HepG2 (cell line): Measurements from ENCODE around the gene STATH.
"Not testable (repeated sequence)": the region's sequence is repeated elsewhere in the genome, so short reads cannot be mapped to it uniquely, and the experiment has no call there.

Experiments
- ATAD3A ChIP-seq: sonication (generic); formaldehyde crosslinking; IDR thresholded peaks from 2 replicates; pipeline ENCODE4 v1.4.0; 2020; ENCODE audit warnings: missing genetic modification reagents
- HOXA9 ChIP-seq: sonication (generic); formaldehyde crosslinking; IDR thresholded peaks from 2 replicates; pipeline ENCODE4 v1.8.1; 2022; ENCODE audit warnings: missing genetic modification reagents, mild to moderate bottlenecking, moderate library complexity, borderline replicate concordance
- JUN ChIP-seq: sonication (generic); formaldehyde crosslinking; IDR thresholded peaks from 2 replicates; pipeline ENCODE4 v1.4.0; 2020; ENCODE audit warnings: mild to moderate bottlenecking, missing genetic modification reagents
- ZFP1 ChIP-seq: IDR thresholded peaks from 2 replicates; pipeline ENCODE4 v1.6.1; 2016
- ZNF10 ChIP-seq: sonication (generic); formaldehyde crosslinking; IDR thresholded peaks from 2 replicates; pipeline ENCODE4 v1.4.0; 2020; ENCODE audit warnings: mild to moderate bottlenecking, low read depth, missing genetic modification reagents, borderline replicate concordance
- ZNF205 ChIP-seq: IDR thresholded peaks from 2 replicates; pipeline ENCODE4 v1.6.1; 2018; ENCODE audit warnings: missing biosample characterization, missing genetic modification reagents
- ZNF253 ChIP-seq: sonication (generic); formaldehyde crosslinking; IDR thresholded peaks from 2 replicates; pipeline ENCODE4 v1.8.0; 2022; ENCODE audit warnings: mild to moderate bottlenecking, missing genetic modification reagents, borderline replicate concordance
- ZNF350 ChIP-seq: sonication (generic); formaldehyde crosslinking; IDR thresholded peaks from 2 replicates; pipeline ENCODE4 v1.4.0; 2020; ENCODE audit warnings: mild to moderate bottlenecking, low read depth, missing genetic modification reagents, borderline replicate concordance
- ZNF883 ChIP-seq: sonication (generic); formaldehyde crosslinking; IDR thresholded peaks from 2 replicates; pipeline ENCODE4 v1.5.1; 2020; ENCODE audit warnings: mild to moderate bottlenecking, missing genetic modification reagents; ENCODE audit errors: not compliant biosample characterization
- TF ChIP-seq, protein P1 (sequence below): sonication (generic); formaldehyde crosslinking; IDR thresholded peaks from 2 replicates; pipeline ENCODE4 v1.5.1; 2020; ENCODE audit warnings: missing genetic modification reagents, mild to moderate bottlenecking, borderline replicate concordance
- TF ChIP-seq, protein P2 (sequence below): sonication (generic); formaldehyde crosslinking; IDR thresholded peaks from 2 replicates; pipeline ENCODE4 v1.5.0; 2020; ENCODE audit warnings: mild to moderate bottlenecking, missing genetic modification reagents, moderate library complexity
- TF ChIP-seq, protein P3 (sequence below): sonication (generic); formaldehyde crosslinking; IDR thresholded peaks from 2 replicates; pipeline ENCODE4 v1.5.1; 2020; ENCODE audit warnings: missing genetic modification reagents, mild to moderate bottlenecking, borderline replicate concordance
- TF ChIP-seq, protein P4 (sequence below): sonication (generic); formaldehyde crosslinking; IDR thresholded peaks from 2 replicates; pipeline ENCODE4 v1.5.1; 2020; ENCODE audit warnings: mild to moderate bottlenecking, missing genetic modification reagents
- TF ChIP-seq, protein P5 (sequence below): sonication (generic); formaldehyde crosslinking; conservative IDR thresholded peaks from 2 replicates; pipeline ENCODE4 v1.4.0; 2020; ENCODE audit warnings: missing genetic modification reagents

DNA sequence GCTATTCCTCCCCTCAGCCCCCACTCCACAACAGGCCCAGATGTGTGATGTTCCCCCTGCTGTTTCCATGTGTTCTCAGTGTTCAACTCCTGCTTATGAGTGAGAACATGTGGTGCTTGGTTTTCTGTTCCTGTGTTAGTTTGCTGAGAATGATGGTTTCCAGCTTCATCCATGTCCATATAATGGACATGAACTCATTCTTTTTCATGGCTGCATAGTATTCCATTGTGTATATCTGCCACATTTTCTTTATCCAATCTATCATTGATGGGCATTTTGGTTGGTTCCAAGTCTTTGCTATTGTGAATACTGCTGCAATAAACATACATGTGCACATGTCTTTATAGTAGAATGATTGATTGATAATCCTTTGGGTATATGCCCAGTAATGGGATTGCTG, 44.2 kb downstream of the STATH start:
- TF ChIP-seq, protein P1, sequence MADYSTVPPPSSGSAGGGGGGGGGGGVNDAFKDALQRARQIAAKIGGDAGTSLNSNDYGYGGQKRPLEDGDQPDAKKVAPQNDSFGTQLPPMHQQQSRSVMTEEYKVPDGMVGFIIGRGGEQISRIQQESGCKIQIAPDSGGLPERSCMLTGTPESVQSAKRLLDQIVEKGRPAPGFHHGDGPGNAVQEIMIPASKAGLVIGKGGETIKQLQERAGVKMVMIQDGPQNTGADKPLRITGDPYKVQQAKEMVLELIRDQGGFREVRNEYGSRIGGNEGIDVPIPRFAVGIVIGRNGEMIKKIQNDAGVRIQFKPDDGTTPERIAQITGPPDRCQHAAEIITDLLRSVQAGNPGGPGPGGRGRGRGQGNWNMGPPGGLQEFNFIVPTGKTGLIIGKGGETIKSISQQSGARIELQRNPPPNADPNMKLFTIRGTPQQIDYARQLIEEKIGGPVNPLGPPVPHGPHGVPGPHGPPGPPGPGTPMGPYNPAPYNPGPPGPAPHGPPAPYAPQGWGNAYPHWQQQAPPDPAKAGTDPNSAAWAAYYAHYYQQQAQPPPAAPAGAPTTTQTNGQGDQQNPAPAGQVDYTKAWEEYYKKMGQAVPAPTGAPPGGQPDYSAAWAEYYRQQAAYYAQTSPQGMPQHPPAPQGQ (CRISPR knock-in tag), result not testable (repeated sequence)
- TF ChIP-seq JUN (CRISPR knock-in tag); ZNF253; ZFP1; ZNF205 (CRISPR knock-in tag); HOXA9; ZNF883 (CRISPR knock-in tag); ZNF10; ATAD3A; ZNF350: not testable (repeated sequence)
- TF ChIP-seq, protein P2, sequence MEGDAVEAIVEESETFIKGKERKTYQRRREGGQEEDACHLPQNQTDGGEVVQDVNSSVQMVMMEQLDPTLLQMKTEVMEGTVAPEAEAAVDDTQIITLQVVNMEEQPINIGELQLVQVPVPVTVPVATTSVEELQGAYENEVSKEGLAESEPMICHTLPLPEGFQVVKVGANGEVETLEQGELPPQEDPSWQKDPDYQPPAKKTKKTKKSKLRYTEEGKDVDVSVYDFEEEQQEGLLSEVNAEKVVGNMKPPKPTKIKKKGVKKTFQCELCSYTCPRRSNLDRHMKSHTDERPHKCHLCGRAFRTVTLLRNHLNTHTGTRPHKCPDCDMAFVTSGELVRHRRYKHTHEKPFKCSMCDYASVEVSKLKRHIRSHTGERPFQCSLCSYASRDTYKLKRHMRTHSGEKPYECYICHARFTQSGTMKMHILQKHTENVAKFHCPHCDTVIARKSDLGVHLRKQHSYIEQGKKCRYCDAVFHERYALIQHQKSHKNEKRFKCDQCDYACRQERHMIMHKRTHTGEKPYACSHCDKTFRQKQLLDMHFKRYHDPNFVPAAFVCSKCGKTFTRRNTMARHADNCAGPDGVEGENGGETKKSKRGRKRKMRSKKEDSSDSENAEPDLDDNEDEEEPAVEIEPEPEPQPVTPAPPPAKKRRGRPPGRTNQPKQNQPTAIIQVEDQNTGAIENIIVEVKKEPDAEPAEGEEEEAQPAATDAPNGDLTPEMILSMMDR (CRISPR knock-in tag), result not testable (repeated sequence)
- TF ChIP-seq, protein P3, sequence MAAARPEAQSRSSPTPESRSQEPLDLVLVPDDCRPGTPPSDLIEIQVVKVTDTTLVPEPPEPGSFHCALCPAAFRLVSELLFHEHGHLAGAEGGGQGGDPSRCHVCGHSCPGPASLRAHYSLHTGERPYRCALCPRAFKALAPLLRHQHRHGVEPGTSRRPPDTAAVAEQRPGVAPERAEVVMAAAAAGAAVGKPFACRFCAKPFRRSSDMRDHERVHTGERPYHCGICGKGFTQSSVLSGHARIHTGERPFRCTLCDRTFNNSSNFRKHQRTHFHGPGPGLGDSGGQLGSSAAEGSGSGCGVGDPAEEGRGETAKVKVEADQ (CRISPR knock-in tag), result not testable (repeated sequence)
- TF ChIP-seq, protein P4, sequence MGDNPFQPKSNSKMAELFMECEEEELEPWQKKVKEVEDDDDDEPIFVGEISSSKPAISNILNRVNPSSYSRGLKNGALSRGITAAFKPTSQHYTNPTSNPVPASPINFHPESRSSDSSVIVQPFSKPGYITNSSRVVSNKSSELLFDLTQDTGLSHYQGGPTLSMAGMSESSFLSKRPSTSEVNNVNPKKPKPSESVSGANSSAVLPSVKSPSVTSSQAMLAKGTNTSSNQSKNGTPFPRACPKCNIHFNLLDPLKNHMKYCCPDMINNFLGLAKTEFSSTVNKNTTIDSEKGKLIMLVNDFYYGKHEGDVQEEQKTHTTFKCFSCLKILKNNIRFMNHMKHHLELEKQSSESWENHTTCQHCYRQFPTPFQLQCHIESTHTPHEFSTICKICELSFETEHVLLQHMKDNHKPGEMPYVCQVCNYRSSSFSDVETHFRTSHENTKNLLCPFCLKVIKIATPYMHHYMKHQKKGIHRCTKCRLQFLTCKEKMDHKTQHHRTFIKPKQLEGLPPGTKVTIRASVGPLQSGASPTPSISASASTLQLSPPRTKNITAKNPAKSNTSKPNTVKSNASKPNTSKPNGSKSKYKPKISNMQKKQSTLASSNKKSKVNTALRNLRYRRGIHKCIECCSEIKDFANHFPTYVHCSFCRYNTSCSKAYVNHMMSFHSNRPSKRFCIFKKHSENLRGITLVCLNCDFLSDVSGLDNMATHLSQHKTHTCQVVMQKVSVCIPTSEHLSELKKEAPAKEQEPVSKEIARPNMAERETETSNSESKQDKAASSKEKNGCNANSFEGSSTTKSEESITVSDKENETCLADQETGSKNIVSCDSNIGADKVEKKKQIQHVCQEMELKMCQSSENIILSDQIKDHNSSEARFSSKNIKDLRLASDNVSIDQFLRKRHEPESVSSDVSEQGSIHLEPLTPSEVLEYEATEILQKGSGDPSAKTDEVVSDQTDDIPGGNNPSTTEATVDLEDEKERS, result not testable (repeated sequence)
- TF ChIP-seq, protein P5, sequence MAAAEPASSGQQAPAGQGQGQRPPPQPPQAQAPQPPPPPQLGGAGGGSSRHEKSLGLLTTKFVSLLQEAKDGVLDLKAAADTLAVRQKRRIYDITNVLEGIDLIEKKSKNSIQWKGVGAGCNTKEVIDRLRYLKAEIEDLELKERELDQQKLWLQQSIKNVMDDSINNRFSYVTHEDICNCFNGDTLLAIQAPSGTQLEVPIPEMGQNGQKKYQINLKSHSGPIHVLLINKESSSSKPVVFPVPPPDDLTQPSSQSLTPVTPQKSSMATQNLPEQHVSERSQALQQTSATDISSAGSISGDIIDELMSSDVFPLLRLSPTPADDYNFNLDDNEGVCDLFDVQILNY (CRISPR knock-in tag), result not testable (repeated sequence)
